Stimulated activated CD4-positive, alpha-beta T cell treated with anti-CD3 and anti-CD28 coated beads, TNF-alpha, amount 100 ng/mL, for 4 hours (primary cell): ENCODE results near the gene ZNF423.

Experiments used
- DNase-seq, 3 experiments: peaks; one replicate each; pipeline ENCODE4 v3.0.0-alpha.2; 2020; ENCODE audit warnings: low read depth in 3 of 3

Gene ZNF423

GRCh38 chr16:49785970-49786369 is 69.9 kb downstream of the ZNF423 start:
- DNase-seq, result no peak

- no peak for DNase-seq
These were observed 73.5 kb downstream of the ZNF423 start for GRCh38 chr16:49782405-49782804.

- DNase-seq, result no peak
These were observed 74.5 kb downstream of the ZNF423 start for GRCh38 chr16:49781401-49781800.

GRCh38 chr16:49780433-49780832 is 75.5 kb downstream of the ZNF423 start:
- DNase-seq, result no peak

- DNase-seq, result no peak
These were observed 75.9 kb downstream of the ZNF423 start for GRCh38 chr16:49779979-49780378.

- DNase-seq, result no peak
These were observed 77.5 kb downstream of the ZNF423 start for GRCh38 chr16:49778202-49778930.

- DNase-seq, result no peak
These were observed 79.2 kb downstream of the ZNF423 start for GRCh38 chr16:49776734-49777133.

- no peak for DNase-seq
These were observed 79.8 kb downstream of the ZNF423 start for GRCh38 chr16:49776085-49776595.

GRCh38 chr16:49775581-49775980 is 80.3 kb downstream of the ZNF423 start:
- DNase-seq, result no peak

GRCh38 chr16:49775018-49775417 is 80.9 kb downstream of the ZNF423 start:
- DNase-seq, result no peak

GRCh38 chr16:49773534-49774475 is 82.1 kb downstream of the ZNF423 start:
- DNase-seq, result no peak

GRCh38 chr16:49767998-49768397 is 87.9 kb downstream of the ZNF423 start:
- DNase-seq, result no peak

GRCh38 chr16:49767414-49767813 is 88.5 kb downstream of the ZNF423 start:
- DNase-seq, result no peak

- no peak for DNase-seq
These were observed 89.7 kb downstream of the ZNF423 start for GRCh38 chr16:49766225-49766624.

- DNase-seq, result no peak
These were observed 92.1 kb downstream of the ZNF423 start for GRCh38 chr16:49763826-49764225.

GRCh38 chr16:49760815-49761214 is 95.1 kb downstream of the ZNF423 start:
- DNase-seq, result no peak

GRCh38 chr16:49757559-49758069 is 98.3 kb downstream of the ZNF423 start:
- DNase-seq, result no peak

- DNase-seq, result no peak
These were observed 98.9 kb downstream of the ZNF423 start for GRCh38 chr16:49756775-49757558.

GRCh38 chr16:49755716-49756505 is 100.0 kb downstream of the ZNF423 start:
- no peak for DNase-seq

GRCh38 chr16:49755313-49755620 is 100.6 kb downstream of the ZNF423 start:
- no peak for DNase-seq
